Fibroblast of skin of right biceps (primary cell): ENCODE measurements around the gene TUFT1.

Experiments used
- DNase-seq: peaks from one replicate; pipeline ENCODE4 v3.0.0-alpha.2; 2013

The TUFT1 gene

DNA sequence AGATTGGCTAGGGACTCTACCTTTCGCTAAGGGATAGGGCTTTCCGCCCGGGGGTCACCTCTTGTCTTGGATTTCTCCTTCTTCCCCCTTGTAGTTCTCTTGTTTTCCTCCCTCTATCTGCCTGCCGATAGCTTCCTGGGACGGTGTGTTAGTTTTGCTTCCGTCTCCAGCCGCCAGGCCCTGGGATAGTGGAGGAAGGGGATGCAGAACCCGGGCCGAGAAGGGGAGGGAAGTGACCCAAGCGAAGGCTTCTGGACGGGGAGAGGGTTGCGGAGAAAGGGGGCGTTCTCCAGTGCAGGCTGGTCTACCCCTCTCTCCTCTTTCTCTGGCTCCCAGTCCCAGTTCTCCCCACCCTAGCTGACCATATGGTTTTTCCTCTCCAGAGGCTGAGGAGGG, 871 bp downstream of the TUFT1 start:
- DNase-seq: no peak

DNA sequence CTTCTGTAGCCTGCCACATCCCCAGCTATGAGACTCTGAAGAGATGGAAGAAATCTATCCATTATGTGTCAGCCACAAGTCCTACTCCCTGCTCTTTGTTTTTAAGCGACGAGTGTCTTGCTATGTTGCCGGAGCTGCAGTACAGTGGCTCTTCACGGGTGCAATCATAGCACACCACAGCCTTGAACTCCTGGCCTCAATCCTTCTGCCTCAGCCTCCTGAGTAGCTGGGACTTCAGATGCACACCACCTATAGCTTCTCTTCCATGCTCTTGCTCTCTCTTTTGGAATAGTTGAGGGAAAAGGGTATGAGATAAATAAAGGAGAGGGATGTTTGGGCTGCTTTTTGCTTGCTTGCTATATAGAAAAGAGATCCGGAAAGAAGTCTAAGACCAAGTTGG, 1.6 kb downstream of the TUFT1 start:
- DNase-seq: no peak

DNA sequence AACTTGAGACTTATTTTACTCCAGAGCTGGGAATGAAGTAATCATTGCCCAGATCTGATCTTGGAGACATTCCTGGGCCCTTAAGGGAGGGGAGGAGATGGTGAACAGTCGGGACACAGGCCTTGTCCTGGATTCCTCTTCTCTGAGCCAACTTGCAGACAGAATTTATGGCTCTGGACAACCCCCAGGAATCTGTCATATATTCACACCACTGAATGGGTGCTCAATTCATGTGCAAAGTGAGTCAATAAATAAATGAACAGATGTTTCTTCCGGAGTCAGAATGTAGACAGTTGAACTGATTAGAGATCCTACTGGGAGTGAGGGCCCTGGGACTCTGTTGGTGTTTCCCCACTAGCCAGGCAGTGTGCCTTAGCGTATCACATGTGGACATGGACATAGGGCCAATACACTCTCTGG, 2.6 kb downstream of the TUFT1 start:
- peak; percentile 97 for DNase-seq

DNA sequence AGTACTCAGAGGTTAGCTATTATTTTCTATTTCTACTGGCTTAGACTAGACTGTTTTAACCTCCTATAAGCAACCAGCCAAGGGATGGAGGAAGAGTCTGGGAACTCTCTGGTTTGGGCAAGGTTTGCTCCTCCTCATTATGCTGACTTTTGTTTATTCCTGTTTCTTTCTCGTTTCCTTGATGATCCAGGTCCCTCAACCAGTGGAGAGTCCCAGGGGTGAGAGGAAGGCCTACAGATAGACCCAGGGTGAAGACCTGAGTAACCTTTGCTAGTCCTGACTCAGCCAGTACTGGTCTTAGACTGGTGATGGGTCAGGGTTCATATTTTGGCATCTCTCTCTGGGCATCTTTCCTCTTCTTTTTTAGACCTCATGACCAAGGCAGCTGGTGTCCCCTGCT, 5.4 kb downstream of the TUFT1 start:
- DNase-seq: no peak

DNA sequence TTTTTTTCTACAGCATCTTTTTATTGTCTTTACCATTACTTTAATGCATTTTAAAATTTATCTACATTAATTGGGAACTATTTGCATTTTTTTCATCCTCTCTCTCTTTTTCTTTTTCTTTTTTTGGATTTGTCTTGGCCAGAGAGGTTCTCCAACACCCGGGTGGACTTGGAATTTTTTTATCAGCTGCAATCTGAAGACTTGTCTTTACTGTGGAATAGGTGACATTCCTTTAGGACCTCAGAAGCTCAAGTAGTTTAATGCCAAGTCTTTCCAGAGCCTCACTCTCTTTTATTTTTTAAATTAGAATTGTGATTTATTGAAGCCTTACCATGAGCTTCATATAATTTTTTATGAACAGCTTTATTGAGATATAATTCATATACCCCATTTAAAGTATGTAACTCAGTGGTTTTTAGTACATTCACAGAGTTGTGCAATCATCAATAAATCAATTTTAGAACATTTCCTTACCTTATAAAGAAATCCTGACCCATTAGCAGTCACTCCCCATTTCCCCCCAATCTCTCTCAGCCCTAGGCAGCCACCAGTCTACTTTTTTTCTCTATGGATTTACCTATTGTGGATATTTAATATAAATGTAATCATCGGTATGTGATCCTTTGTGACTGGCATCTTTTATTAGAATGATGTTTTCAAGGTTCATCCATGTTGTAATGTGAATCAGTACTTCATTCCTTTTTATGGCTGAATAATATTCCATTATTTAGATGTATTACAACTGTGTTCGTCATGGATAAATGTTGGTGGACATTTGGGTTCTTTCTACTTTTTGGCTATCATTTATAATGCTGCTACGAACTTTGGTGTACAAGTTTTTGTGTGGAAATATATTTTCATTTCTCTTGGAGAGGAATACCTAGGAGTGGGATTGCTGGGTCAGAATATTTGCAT, 6.2 kb downstream of the TUFT1 start:
- DNase-seq: no peak

DNA sequence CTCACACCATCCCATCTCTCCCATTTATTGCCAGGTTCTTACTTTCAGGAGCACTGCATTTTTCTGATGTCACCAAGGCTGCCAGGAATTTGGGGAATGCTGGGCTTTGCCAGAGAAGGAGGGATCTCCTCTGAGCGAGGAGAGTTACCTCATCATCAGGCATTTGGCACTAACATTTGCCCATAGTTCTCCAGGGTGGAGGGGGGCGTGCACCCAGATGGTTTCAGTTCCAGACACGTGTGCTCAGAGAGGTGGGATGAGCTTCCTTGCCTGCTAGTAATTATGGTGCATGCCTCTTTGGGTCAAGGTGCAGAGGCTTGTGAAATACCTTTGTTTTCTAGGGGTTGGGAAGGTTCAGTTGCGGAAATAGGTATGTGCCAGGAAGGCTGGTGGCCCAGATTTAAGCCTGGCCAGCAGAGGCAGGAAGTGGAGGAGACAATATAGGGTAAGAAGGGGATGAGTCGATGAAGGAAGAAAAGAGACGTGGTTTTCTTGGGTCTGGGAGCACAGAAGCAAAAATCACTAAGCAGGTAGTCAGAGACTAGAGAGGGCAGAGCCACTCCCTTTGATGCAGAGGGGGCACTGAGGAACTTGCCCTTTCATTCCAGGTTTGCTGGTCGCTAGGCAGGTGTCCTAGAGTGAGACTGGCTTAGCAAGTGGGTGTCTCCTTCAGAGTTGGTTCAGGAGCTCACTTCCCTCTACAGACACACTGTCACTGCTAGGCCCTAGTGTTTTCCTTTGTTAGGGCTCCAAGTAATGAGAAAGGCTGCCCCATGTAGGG, 7.2 kb downstream of the TUFT1 start:
- peak; percentile 96 for DNase-seq

DNA sequence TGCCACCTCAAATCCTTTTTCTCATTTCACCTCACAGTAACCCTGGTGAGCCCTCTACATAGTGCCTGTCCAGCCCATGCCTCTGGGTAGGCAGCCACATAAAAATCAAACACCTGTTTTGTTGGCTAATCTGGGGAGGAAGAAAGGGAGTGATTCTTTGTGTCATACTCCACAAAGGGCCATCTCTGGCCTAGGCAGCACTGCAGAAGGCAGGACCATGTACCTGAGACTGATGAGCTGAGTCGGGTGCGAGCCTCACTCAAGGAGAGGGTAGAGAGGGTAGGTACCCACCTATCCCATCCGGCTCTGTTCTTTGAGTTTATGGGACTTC, 7.8 kb downstream of the TUFT1 start:
- no peak for DNase-seq

DNA sequence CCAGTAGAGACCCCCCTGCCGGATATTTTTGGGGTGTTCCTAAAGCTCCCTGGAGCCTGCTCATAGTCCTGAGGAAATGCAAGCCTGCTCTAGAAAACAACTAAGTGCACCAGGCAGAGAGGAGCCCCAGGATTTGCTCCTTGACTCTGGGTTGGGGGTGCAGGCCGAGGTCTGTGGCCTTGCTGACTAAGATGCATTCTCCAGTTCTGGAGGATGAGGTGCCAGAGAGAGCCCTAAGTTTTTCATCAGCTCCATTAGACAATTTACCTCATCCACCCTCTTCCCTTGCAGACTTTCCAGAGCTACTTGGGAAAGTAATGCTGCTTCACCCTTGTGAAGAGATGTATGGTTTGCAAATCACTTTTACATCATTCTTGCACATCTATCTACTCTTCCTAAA, 9.1 kb downstream of the TUFT1 start:
- no peak for DNase-seq

DNA sequence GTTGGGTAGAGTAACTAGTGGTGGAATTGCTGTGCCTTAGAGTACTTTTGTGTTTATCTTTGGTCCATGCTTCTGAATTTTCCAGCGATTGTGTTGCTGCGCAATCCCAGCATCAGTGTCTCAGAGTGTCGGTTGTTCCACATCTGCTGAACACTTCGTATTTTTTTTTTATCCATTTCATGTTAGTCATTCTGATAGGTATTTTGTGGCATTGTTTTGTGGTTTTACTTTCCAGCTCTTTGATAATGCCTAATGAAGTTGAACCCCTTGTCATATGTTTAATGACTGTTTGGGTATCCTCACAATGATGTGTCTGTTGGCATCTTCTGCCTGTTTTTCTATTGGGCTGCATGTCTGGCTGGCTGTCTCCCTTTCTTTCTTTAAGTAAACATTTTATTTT, 13.6 kb downstream of the TUFT1 start:
- DNase-seq: peak; percentile 62

DNA sequence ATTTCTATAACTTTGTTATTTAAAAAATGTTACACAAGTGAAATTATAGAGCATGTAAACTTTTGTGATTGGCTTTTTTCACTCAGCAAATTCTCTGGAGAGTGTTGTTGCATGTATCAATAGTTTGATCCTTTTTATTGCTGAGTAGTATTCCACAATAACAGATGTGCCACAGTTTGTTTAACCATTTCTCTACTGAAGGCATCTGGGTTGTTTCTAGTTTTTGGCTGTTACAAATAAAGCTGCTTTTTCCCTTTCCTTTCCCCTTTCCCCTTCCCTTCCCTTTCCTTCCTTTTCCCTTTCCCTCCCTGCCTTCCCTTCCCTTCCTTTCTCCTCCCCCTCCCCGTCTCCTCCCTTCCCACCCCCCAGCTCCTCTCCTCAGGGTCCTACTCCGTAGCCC, 15.9 kb downstream of the TUFT1 start:
- no peak for DNase-seq

DNA sequence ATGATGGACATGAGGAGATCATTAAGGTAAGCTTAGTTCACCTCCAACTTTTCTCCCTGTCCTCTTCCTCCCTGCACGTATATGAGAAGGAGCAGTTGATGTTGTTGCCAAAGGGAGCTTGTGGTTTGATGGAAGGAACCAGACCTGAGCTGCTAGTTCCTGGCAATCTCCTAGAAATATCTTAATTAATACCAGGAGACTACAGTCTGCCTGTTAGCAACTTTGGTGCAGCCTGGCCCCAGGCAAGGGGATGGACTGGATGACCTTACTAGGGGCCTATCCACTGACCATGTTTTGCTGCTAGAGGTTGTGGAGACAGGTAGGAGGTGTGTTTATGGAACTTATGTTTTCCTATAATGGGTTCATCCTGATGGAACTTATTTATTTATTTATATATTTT, 22.6 kb downstream of the TUFT1 start:
- DNase-seq: no peak

DNA sequence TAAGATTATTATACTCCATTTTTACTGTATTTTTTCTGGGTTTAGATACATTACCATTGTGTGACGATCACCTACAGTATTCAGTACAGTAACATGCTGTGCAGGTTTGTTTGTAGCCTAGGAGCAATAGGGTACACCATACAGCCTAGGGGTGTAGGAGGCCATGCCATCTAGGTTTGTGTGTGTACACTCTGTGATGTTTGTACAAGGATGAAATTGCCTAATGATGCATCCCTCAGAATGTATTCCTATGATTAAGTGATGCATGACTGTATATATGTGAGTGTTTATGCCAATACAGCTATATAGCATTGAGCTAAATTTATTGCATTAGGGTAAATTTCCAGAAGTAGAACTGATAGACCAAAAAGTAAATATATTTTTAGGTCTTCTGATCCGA, 23.3 kb downstream of the TUFT1 start:
- DNase-seq: no peak

DNA sequence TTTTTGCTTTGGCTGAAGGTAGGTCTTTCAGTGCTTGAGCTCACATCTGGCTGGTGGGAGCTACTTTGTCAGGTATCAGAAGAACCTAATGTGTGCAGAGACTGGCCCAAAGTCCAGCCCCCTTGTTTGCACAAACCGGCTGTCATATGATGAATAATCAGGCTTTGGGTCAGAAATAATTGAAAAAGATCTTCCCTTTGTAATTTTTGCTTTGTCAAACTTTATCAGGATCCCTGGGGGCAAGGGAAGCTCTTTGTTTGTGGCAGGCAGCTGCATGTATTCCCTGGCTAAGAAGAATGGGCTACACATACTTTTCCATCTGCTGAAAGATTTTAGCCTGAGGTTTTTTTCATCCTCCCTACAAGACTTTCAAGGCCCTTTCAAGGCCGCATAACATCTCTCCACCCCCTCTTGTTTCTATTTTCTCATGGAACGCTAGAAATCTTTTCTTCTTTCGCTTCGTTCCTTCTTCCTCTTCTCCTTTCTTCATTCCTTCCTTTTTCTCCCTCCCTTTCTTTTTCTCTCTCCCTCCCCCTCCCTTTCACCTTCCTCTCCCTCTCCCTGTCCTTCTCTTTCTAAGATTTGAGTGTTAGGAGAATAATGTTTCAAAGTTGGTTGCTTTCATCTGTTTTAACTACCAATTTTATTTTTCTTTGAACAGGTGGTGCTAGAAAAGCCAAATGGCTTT, 25.5 kb downstream of the TUFT1 start:
- DNase-seq: no peak

DNA sequence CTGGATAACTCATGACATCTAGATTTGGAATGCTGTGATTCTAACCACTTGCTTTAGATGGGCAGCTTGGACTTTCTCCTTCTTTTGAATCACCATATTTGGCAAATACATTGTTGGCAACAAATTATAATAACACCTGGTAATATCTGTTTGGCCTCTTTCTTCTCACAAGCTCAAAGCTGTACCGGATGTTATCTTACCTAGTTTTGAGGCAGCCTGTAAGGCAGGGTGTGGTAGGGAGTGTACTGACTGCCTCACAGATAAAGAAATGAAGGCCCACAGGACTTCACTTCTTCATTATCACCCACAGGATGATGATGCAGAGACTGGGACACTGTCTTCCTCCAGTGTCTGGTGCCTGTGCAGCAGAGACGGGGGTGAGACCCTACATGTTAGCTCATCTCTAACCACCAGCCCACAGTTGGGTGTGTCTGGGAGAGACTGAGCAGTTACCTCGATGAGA, 28.5 kb downstream of the TUFT1 start:
- DNase-seq: no peak

DNA sequence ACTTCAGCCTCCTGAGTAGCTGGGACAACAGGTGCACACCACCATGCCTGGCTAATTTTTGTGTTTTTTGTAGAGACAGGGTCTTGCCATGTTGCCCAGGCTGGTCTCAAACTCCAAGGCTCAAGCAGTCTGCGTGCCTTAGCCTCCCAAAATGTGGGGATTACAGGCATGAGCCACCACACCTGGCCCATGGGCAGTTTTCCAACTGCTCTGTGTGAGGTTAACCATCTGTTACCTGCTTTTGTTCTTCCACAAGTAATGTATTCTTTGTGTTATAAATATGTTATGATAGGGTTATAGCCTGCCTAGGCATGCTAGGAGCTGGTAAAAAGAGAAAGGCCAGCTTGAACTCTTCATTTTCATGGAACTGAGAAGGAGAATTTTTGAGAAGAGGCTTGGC, 30.7 kb downstream of the TUFT1 start:
- DNase-seq: no peak

DNA sequence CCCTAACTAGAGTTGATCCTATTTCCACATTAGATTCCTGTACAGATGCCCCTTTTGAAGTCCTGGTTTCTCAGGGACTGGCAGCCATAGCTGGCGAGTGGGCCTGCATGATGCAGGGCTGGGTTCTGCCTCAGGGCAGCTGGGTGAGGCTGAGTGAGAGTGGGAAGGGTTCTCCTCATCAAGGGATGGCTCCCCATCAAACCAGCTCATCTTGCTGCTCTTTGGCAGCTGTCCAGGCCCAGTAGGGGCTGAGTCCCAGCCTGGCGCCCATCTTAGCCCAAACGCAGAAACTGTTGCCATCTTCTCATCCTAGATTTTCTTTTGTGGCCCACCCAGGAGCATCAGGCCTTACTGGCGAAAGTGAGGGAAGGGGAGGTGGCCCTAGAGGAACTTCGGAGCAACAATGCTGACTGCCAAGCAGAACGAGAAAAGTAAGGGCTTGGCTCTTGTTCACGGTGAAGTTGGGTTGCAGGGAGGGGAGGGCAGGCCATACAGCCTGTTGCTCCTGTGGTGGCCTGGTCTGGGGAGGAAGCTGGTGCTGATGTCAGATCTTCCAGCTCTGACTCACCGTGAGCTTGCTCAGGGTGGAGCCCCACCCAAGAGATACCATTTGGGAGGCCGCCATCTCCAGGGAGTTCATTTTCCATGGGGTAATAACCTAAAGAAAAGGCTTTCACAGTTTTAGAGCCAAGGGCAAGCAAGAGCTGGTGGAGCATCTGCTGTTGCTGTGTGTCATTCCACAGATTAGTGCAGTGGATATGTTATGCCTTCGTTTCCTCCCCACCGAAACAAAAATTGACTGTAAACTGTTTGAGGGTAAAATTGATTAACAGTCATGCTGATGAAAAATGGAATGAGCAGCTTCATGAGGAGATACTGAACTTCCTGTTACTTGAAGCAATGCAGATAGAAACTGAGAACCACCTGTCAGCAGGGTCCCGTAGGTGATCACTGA, 34.7 kb downstream of the TUFT1 start:
- peak; percentile 79 for DNase-seq

DNA sequence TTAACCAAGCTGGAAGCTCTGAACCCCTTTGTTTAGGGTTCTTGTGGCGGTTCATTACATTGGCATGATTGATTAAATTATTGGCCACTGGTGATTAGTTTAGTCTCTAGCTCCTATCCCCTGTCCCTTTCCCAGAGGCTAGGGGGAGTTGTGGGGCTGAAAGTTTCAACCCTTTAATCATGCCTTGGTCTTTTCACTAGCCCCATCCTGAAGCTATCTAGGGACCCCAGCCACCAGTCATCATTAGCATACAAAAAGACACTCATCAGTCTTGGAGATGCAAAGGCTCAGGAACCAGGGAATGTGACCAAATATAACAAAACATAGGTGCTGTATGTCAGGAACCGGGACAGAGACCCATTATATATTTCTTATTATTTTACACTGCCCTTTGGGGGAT, 37.1 kb downstream of the TUFT1 start:
- no peak for DNase-seq

DNA sequence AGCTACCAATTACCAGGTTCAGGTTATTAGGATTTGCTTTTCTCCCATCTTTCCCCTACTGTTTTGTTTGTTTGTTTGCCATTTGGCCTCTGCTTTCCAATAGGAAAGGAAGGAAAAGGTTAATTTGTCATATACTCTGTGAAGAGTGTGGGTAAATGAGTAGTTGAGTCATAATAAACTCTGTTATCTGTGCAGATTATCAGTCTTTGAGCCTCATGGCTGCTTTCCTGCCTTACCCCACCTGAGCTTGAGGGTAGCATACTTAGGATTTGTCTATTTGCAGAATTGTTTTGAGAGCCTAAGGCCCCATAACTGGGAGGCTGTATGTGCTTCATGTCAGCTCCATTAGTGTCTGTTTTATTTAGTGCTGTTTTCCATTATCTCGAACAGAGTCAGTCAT, 38.8 kb downstream of the TUFT1 start:
- no peak for DNase-seq

DNA sequence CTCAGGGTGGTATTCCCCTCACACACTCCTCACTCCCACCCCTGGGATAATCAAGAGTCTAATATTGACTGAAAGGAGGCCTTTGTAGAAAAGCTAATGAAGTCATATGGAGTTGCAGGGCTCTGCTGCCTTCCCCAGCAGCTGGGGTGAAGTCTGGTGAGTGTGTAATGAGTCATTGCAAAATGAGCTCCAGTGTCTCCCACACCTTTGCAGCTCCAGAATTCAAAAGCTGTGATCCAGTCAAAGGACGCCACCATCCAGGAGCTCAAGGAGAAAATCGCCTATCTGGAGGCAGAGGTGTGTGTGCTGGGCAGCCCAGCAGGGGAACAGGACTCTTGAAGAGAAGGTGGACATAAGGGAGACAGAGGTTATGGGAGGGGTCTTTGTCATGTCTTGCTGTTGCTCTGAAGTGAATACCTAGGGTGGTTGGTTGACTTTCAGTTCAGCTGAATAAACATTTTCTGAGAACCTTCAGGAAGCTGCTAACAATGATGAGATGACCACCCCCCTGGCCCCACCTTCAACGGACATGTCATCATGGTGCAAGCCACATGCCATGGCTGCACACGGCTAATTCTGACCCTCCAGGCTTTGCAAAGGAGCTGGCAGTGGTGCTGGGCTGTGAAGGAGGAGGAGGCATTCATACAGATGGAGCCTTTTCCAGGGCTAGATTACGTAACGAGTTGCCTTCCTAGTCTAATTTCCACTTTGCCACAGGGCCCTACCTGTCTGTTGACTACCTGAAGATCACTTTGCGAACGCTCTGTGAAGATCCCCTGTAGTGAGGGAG, 39.5 kb downstream of the TUFT1 start:
- peak; percentile 49 for DNase-seq

DNA sequence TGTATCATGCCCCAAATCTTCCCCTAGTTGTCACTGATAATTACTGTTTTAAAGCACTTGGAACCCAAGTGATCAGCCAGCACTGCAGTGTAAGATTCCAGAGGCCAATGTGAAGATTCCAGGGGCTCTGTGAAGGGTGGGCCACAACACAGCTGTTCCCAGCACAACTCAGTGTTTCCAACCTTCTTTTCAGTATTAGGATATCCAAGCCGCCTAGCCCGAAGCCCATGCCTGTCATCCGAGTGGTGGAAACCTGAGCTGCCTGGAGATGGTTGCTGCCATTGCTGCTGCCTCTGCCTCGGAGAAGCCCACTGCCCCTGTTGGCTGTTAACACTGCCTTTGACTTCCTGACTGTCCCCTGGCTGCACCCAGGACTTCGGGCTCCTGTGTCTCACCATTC, 41.3 kb downstream of the TUFT1 start:
- DNase-seq: no peak

DNA sequence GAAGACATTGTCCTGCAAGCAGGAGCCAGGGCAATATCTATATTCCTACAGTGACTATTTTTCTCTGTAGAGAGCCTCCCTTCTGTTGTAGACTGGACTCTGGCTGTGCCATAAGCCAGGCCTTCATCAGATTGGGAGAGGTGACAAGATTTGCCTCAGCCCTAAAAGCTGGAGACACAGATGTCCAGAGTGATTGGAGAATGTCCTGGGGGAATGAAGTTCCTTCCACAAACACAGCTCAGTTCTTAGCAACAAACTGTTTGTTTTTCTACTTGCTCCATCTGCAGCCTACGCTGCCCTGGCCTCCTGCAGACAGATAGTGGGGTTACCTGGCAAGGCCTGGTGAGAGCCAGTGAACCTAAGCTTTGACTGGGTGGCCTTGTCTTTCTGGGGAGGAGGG, 41.8 kb downstream of the TUFT1 start:
- no peak for DNase-seq

DNA sequence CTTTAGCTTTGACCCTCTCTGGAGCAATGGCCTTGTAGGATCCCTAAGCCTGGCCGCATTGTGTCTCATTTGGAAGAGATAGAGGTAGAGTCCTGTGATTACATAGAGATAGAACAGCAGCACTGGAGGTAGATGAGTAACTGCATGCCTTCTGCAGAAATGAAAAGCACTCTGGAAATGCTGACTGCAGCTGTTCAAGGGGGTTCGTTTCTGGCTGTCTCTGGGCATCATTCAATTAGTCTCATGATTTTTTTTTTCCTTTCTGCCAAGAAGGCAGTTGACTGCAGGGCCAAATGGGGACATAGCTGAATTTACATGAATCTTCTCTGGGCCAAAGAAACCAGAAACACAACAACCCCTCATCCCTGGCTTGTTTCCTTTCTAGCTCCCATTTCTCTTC, 43.7 kb downstream of the TUFT1 start:
- no peak for DNase-seq
